ENCODE results near the gene RAB11FIP3. TPM values are rescaled to one million over a fixed set of nuclear protein-coding genes. Genes with fewer than 3 reads are reported as not detected.
"Not testable (repeated sequence)": the region's sequence is repeated elsewhere in the genome, so short reads cannot be mapped to it uniquely, and the experiment has no call there.

RAB11FIP3 gene
- total RNA-seq, 1 donor from 2014 or later = 52.1 TPM

DNA sequence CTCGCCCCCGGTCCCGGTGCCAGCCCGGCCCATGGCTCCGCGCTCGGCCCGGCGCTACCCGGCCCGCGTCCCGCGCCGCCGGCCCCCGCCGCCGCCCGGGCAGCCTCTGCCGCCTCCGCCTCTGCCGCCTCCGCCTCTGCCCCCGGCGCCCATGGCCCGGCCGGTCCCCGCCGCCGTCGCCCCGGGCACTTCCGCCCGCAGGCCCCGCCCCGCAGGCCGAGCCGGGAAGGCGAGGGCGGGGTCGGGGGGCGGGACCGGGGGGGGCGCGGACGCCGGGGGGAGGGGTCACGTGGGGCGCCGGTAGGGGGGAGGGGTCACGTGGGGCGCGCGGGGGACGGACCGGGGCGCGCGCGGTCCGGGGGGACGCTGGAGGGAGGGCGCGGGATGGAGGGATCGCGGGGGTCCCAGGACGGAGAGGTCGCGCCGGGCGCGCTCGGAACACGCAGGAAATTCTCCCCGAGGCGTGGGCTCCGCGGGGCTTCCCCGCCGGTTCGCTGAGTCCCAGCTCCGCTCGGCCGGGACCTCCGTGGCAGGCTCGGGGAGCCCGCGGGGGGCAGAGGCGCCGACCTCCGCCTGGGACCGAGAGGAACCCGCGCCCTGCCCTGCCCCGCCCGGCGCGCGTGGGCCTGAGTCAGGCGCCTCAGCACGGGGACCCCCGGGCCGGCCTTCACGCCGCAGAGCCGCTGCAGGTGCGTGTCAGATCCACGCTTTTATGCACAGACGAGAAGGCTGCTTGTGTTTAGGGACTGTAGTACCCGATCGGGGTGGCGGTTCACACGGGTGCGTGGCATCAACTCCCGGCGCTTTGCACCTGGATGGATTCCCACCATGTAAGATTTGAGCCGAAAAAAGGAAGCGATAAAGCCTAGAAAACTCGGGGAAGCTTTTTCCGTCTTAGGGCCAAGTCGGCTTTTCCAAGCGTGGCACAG is 43.4 kb upstream of the RAB11FIP3 start, which contains the start of gene PGAP6:
TSS of gene PGAP6 (minus strand) at position 190 of the 929 bp plus-strand sequence. CDS start at position 33, 157 bp downstream.
- Mint-ChIP-seq H3K36me3 (no peaks in the 10 kb centered on the region), H3K27me3 (peaks cover 5% of the 10 kb centered on the region), H3K4me3 (peak within 1 kb of the TSS; percentile 85), H3K4me1 (ENCODE audit: unreplicated experiment) (peaks cover 18% of the 10 kb centered on the region), H3K9me3 (no peaks in the 10 kb centered on the region), H3K27ac (peak within 1 kb of the TSS; percentile 97)
- no peak for DNase-seq (ENCODE audit: extremely low spot score, unreplicated experiment)
- TF ChIP-seq CTCF (conservative IDR thresholded peaks at IDR 0.05) = no peak

- TF ChIP-seq CTCF (conservative IDR thresholded peaks at IDR 0.05) = no peak
- DNase-seq (ENCODE audit: extremely low spot score, unreplicated experiment) = no peak
- Mint-ChIP-seq H3K27me3 (peaks cover 5% of the 10 kb centered on the region), H3K27ac (peak overlapping the region; percentile 97), H3K36me3 (no peaks in the 10 kb centered on the region), H3K4me1 (ENCODE audit: unreplicated experiment) (peaks cover 27% of the 10 kb centered on the region), H3K4me3 (peak overlapping the region; percentile 85), H3K9me3 (no peaks in the 10 kb centered on the region)
These were observed 42.0 kb upstream of the RAB11FIP3 start for GRCh38 chr16:383326-384051.

DNA sequence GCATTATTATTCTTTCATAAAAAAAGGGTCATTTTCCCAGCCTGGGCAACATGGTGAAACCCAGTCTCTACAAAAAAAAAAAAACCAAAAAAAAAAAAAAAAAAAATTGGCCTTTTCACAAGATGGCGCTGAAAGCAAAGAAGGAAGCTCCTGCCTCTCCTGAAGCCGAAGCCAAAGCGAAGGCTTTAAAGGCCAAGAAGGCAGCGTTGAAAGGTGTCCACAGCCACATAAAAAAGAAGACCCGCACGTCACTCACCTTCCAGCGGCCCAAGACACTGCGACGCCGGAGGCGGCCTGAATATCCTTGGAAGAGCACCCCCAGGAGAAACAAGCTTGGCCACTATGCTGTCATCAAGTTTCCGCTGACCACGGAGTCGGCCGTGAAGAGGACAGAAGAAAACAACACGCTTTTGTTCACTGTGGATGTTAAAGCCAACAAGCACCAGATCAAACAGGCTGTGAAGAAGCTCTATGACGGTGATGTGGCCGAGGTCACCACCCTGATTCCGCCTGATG is 38.8 kb upstream of the RAB11FIP3 start:
- Mint-ChIP-seq H3K27me3 (peaks cover 5% of the 10 kb centered on the region), H3K9me3 (no peaks in the 10 kb centered on the region), H3K4me3 (no peak overlapping the region), H3K36me3 (no peaks in the 10 kb centered on the region), H3K27ac (peak overlapping the region; percentile 50), H3K4me1 (ENCODE audit: unreplicated experiment) (peaks cover 39% of the 10 kb centered on the region)
- no peak for TF ChIP-seq CTCF (conservative IDR thresholded peaks at IDR 0.05)
- no peak for DNase-seq (ENCODE audit: extremely low spot score, unreplicated experiment)

GRCh38 chr16:387761-388666 is 37.4 kb upstream of the RAB11FIP3 start:
- not testable (repeated sequence) for H3K27me3 Mint-ChIP-seq; DNase-seq (ENCODE audit: extremely low spot score, unreplicated experiment); H3K36me3 Mint-ChIP-seq; H3K9me3 Mint-ChIP-seq
- Mint-ChIP-seq H3K4me3 (peak overlapping the region; percentile 35), H3K27ac (peak overlapping the region; percentile 48), H3K4me1 (ENCODE audit: unreplicated experiment) (peaks cover 39% of the 10 kb centered on the region)
- TF ChIP-seq CTCF (conservative IDR thresholded peaks at IDR 0.05) = peak; percentile 35

GRCh38 chr16:389352-389751 is 36.1 kb upstream of the RAB11FIP3 start:
- H3K4me3 Mint-ChIP-seq = no peak overlapping the region
- peaks cover 26% of the 10 kb centered on the region for H3K4me1 Mint-ChIP-seq (ENCODE audit: unreplicated experiment)
- H3K27me3 Mint-ChIP-seq = no peaks in the 10 kb centered on the region
- no peaks in the 10 kb centered on the region for H3K9me3 Mint-ChIP-seq
- no peak overlapping the region for H3K27ac Mint-ChIP-seq
- H3K36me3 Mint-ChIP-seq = no peaks in the 10 kb centered on the region
- TF ChIP-seq CTCF (conservative IDR thresholded peaks at IDR 0.05) = no peak
- no peak for DNase-seq (ENCODE audit: extremely low spot score, unreplicated experiment)

All from type B pancreatic cell (in vitro differentiated cells).